Activated CD8-positive, alpha-beta memory T cell treated with anti-CD3 and anti-CD28 coated beads, Interleukin-2, amount 50 U/mL, for 24 hours (primary cell): Measurements from ENCODE around the gene ISLR2.
"Not testable (repeated sequence)": the region's sequence is repeated elsewhere in the genome, so short reads cannot be mapped to it uniquely, and the experiment has no call there.

Experiments used
- DNase-seq: peaks from one replicate; pipeline ENCODE4 v3.0.0-alpha.2; 2020; ENCODE audit errors: extremely low read depth

Gene ISLR2

DNA sequence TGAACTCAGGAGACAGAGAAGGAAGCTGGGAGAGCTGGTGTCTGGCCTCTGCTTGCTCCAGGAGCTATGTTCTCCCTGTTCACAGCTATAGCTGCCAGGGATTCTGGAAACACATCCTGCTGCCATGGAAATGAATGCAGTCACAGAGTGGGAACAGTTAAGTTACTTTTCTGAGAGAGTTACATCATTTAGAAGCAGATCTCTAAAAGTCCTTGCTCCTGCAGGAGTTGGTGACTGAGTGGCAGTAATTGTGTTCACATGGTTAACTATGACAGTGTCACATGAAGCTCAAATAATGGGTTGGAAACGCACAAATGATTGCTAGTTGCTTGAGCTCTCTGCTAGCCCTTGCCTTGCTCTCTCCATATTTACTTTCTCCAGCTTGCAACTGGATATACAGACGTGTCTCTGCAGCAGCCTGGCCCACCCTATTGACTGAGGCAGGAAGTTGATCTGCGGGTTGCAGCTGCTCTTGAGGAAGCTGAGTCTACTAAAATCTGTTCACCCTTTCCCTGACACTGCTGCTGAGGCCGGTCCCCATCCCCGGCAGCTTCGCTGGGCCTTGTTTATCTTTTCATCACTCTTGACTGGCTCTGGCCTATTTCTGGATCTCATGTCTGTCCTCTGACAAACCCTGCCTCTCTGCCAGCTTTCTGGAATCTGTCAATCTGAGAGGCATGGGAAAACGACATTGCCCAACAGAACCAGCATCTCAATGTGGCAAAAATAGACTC lies 26.5 kb downstream of the ISLR2 start:
- DNase-seq = no peak

DNA sequence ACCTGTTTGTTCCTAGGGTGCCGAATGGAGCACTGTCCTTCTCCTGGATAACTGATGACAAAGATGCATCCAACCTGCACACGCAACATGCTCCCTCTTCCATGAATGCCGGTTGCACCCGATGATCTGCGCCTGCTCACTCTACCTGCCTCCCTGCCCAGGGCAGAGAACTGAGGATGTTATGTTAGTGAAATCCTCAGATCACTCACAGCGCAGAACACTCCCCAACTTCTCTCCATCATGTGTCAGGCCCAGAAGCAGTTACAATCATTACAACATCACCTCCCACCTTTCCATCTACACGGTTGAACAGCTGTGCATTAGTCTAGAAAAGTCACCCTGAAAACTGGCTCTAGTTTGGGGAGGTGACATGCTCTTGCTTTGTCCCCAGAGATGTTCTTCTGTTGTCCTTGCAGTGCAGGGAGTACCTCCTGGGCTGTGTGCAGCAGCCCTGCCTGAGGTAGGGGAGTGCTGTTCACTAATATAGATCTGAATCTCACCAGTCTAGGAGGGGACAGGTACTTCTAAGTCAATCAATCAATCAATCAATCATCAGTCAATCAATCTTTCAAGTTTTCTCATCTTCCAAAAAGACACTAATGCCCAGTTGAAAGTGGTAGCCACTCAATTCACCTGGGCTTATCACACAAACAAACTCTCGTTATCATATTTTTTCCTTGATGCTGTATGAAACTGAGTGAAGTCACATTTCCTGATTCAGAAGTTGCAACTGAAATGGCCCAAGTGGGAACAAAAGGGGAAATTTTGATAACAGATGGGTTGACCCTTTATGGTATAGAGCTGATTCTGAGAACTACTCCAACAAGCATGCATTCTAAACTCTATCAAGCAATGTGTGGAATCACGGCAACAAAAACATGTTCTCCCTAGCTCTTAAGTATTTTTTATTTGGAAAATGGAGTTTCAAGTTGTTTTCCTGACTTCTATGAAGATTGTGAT lies 27.8 kb downstream of the ISLR2 start:
- DNase-seq = no peak

DNA sequence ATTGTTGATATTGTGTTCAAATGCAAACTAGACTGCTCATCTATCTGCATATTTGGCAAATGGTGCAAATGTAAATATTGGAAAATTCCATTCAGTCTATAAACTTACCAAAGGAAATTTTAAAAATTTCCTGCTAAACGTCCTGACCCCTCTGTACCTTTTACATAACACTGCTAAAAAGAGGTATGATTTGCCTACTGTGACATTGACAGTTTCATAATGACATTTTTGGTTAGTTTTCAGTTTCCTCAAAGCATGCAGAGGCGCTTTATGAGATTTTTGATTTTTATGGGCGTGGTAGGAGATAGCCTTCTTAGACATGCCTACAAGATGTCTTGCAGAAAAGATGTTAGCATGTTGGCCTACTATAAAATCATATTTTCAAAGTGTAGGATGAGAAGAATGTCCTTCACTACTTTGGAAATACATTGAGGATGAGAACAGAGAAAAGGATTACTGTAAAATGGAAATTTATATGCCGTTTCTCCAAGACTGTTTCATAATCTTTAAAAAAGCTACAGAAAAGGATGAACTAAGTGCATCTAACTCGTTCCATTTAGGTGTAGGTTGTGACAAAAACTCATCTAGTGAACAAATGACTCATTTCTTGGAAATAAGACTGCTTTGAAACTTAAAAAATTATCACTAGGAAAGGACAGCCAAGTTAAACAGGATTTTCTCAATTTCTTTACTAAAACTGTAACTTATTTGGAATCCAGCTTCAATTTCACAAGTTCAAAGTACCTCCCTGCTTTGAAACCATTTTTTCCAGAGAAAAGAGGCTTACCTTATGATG lies 28.7 kb downstream of the ISLR2 start:
- DNase-seq = no peak

DNA sequence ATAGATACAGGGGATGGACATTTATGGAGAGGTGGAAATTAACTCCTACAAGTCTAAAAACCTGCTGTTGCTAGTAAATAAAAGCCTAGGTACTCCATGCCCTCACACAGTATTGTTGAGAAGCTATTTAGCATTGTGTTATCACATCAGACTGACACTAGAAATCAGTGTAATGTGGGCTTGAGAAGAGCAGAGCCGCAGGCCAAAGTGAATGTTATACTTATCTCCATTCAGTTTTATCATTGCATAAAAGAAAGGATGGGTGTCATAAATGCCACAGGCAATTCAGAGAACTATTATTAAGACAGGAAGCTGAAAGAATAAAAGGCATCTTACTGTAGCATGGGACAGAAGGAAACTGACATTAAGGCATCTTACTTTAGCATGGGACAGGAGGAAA lies 29.4 kb downstream of the ISLR2 start:
- DNase-seq = no peak

DNA sequence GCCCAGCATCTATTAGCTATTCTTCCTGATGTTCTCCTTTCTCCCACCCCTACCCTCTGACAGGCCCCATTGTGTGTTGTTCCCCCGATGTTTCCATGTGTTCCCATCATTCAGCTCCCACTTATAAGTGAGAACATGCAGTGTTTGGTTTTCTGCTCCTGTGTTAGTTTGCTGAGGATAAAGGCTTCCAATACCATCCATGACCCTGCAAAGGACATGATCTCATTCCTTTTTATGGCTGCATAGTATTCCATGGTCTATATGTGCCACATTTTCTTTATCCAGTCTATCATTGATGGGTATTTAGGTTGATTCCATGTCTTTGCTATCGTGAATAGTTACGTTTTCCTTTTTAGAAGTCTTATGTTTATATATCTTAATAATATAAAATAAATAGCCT lies 30.0 kb downstream of the ISLR2 start:
- DNase-seq = not testable (repeated sequence)

DNA sequence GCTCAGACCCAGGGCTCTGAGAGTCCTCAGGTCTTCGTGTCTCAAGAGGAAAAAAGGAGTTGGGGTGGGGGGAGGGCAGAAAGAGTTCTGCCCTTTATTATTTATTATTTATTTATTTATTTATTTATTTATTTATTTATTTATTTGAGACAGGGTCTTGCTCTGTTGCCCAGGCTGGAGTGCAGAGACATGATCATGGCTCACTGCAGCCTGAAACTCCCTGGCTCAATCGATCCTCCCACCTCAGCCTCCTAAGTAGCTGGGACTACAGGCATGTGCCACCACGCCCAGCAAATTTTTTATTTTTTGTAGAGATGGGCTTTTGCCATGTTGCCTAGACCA lies 31.8 kb downstream of the ISLR2 start:
- not testable (repeated sequence) for DNase-seq

DNA sequence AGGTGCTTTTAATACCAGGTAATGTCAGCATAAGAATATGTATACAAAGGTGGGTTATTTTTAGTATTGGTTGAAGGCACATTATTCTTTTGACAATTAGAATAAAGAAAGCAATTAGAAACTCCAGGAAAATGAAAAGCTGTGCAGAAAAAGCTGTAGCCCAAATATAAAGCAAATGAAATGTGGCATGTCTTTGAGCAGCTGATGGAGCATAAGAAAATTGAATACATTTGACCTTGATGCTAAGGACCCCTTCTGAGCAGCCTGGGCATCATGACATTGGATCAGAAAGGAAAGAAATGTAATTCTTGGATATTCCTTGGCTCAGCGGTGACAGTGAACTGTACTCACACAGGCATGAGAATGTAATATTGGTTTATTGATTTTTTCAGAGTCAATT lies 35.1 kb downstream of the ISLR2 start:
- DNase-seq = no peak

DNA sequence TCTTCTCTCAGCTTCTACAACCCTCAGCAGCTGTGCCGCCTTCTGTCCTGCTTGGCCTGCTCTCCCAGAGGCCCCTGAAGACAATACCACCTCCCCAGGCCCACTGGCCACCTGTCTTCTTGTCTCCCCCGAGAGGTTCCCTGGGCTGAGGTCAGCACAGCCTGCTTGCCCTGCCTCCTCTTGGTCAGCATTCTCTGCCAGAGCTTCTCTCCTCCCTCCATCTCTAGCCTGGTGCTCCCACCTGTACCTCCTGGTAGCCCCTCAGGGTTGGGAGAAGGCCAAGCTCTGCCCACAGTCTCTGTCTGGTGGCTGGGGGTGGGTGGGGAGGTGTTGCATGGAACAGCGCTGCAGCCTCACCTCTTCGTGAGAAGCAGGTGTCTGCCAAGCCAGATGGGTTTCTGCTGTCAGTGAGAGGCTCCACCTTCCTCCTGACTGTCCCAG lies 37.5 kb downstream of the ISLR2 start:
- no peak for DNase-seq

DNA sequence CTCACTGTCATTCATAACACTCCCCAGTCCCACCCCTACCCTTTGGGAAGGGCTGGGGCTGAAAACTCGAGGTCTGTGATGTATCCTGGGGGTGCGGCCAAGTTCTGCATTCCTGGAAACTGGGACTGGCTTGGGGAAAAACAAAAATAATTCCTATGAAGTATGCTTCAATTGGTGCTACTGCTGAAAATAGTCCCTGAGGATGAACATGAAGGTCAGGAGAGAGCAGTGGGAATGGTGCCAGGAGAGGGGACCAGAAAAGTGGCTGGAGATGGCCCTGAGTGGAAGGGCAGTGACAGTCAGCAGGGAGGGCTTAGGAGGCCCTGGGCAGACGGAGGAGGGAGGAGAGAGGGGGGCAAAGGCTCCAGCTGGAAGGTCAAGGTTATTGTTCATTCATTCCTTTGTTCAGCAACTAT lies 38.3 kb downstream of the ISLR2 start:
- no peak for DNase-seq

DNA sequence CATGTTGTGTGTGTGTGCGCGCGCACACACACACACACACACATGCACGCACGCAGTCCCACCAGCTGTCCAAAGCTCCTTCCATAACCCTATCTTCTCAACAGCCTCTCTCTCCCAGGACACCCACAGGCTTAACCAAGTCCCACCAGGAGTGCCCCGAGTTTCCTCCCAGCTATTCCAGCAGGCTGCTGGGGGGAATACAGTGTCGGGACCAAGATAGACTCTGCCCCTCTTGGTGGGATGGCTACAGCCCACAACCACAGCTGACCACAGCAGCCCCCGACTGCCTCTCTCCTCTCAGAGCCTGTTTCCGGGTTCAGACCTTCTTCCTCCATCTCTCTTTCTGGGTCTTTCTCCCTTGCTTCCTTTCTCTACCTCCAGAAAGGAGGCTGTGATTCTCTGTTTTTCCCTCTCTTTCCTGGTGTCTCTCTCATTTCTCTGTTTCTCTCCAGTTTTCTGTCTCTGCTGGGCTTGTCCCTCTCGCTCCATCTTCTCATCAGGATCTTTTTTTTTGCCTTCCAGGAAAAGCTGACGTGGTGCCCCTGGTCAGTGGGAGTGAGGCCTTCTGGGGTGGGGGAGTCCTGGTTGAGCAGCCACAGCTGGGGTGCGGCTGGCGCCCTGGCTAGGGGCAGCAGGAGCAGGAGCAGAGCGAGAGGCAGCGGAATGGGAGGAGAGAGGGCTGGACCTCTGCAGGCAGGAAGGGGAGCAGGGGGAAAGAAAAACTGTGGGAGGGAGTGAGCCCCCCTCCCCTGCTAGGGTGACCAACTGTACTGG lies 39.9 kb downstream of the ISLR2 start:
- no peak for DNase-seq

DNA sequence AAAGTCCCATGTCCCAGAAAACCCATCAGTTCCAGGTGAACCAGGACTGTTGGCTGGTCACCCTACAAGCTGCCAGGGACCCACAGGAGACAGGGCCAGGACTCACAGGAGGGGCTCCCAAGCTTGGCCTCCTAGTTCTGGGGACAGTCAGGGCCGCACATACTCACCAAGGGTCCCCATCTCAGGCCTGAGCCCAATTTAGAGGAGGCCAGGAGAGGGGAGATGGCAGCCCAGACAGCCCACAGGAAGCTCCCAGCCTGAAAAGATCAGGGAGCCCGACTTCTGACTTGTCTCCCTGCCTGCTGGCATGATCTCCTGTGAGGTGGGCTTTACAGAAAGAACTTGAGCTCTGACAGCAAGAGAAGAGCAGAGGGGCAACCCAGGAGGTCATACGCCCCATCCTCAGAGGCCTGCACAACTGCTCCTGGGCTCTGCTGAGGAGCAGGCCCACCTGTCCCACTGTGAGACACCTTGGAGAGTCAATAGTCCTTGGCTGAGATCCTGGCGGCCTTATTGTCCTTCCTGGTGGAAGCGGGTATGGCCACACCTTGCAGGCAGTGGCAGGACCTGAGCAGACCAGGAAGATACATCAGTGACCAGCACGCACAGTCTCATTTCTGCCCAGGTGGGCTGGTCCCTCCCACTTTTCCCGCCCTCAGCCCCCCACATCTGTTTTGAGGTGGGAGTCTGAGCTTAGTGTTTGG lies 40.6 kb downstream of the ISLR2 start:
- DNase-seq = no peak

DNA sequence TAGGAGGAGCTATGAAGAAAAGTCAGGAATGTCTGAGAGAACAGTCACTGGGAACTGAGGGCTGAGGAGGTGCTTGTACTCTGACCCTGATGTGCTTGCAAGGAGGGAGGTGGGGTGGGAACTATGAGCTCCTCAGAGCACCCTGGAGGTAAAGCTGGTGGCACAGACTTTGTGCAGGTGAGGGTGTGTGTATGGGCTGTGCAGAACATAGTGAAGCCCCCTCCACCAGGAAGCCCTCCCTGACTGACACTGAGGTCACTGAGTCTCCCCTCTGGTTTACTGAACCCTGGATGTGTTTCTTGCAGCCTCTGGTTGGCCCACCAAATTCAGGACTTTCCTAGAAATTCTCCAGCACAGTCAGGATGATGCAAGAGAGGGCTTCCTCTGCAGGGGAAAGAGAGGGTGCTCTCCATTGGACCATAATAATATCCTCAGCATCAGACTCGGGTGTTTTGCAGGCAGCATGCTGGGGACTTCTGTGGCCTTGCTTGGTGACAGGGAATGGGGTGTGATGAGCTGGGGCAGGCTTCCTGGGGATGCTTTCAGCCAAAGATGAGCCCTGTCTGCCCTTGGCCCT lies 41.7 kb downstream of the ISLR2 start:
- DNase-seq = no peak

DNA sequence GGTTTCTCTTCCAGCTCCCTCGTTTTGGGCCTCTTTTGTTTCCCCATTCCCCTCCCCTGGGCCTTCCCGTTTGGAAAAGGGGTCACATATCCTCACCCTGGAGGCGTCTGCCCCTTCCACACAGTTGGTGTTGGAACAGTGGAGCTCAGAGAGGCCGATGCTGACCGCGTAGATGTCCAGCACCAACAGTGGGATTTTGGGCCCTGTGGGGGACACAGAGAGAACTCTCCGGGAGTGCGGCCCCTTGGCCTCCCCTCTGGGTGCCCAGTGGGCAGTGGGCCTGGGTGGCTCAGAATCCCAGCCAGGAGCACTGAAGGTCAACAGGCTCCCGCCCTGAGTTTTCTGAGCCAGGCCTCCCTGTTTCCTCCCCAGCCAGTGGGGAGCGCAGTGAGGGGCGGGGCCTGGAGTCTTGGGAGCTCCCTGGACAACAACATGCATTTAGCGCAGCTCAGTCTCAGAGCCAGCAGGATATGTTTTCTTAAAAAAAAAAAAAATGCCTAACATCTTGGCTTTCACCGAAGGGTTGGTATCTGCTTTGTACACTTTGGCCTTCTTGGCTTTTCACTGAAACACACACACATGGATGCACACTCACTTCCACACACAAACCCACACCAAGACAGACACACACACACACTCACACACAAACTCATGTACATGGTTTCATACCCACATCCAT lies 42.5 kb downstream of the ISLR2 start:
- DNase-seq = no peak

DNA sequence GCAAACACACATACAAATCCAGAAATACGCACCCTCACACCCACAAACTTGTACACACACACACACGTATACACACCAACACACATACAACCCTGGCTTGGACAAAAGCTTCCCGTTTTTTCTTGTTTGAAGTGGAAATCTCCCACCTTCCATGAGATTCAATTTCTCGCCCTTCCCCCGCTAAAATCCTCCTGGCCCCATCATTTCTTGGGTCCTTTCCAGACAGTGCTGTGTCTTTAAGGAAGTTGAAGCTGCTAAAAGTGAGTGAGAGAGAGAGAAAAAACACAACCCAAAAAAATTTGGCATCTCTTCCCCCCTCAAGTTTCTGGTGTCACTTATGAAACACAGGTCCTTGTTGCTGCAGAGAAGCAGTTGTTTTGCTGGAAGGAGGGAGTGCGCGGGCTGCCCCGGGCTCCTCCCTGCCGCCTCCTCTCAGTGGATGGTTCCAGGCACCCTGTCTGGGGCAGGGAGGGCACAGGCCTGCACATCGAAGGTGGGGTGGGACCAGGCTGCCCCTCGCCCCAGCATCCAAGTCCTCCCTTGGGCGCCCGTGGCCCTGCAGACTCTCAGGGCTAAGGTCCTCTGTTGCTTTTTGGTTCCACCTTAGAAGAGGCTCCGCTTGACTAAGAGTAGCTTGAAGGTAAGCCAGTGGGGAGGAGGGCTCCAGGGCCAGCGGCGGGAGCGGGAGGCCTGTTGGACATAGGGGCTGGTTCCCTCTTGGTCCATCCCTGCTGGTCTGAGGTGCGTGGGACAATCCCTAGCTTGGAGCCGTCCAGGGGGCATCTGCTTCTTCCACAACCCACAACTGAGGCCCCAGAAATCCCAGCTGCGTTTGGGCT lies 43.2 kb downstream of the ISLR2 start, which contains the start of gene ISLR:
Gene ISLR, plus strand, starts transcription at position 331 of the 839 bp plus-strand sequence. CDS start 1,149 bp downstream, outside the sequence.
- DNase-seq = no peak

DNA sequence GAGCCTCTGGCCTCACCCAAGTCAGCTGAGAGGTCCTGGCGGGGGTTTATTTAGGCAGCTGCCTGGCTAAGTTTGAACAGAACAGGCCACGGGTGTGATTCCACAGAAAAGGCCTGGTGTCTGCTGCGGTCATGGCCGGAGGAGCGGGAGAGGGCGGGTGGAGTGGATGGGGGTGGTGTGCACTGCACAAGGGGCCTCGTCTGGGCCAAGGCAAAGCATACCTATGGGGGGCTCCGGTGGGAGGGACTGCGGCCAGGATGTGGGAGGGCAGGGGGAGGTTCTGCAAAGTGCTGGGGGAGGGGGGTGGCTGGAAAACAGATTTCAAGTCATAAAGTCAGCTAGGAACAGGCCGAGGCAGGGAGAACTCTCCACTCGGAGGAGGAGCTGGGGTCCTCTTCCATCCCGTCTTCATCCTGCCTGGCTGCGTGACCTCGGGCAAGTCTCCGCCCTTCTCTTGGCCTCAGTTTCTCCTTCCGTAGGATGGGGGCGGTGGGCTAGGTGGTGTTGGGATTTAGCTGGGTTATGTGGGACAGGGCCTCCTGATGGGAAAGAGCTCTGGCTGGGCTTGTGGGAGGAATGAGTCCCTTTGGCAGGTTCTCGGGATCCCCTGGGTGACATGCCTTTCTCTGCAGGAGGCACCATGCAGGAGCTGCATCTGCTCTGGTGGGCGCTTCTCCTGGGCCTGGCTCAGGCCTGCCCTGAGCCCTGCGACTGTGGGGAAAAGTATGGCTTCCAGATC lies 44.0 kb downstream of the ISLR2 start:
- DNase-seq = no peak

DNA sequence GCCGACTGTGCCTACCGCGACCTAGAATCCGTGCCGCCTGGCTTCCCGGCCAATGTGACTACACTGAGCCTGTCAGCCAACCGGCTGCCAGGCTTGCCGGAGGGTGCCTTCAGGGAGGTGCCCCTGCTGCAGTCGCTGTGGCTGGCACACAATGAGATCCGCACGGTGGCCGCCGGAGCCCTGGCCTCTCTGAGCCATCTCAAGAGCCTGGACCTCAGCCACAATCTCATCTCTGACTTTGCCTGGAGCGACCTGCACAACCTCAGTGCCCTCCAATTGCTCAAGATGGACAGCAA lies 44.5 kb downstream of the ISLR2 start:
- no peak for DNase-seq

DNA sequence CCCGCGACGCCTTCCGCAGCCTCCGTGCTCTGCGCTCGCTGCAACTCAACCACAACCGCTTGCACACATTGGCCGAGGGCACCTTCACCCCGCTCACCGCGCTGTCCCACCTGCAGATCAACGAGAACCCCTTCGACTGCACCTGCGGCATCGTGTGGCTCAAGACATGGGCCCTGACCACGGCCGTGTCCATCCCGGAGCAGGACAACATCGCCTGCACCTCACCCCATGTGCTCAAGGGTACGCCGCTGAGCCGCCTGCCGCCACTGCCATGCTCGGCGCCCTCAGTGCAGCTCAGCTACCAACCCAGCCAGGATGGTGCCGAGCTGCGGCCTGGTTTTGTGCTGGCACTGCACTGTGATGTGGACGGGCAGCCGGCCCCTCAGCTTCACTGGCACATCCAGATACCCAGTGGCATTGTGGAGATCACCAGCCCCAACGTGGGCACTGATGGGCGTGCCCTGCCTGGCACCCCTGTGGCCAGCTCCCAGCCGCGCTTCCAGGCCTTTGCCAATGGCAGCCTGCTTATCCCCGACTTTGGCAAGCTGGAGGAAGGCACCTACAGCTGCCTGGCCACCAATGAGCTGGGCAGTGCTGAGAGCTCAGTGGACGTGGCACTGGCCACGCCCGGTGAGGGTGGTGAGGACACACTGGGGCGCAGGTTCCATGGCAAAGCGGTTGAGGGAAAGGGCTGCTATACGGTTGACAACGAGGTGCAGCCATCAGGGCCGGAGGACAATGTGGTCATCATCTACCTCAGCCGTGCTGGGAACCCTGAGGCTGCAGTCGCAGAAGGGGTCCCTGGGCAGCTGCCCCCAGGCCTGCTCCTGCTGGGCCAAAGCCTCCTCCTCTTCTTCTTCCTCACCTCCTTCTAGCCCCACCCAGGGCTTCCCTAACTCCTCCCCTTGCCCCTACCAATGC lies 45.1 kb downstream of the ISLR2 start:
- DNase-seq = no peak
